ENCODE data around the gene VAMP1. TPM values are rescaled to one million over a fixed set of nuclear protein-coding genes. Genes with fewer than 3 reads are reported as not detected.

Gene VAMP1
- total and polyA plus RNA-seq, 2 donors (not counting 3 experiments of a cell fraction or from before 2014, with no cell fraction given), result 7.0 to 9.0 TPM

DNA sequence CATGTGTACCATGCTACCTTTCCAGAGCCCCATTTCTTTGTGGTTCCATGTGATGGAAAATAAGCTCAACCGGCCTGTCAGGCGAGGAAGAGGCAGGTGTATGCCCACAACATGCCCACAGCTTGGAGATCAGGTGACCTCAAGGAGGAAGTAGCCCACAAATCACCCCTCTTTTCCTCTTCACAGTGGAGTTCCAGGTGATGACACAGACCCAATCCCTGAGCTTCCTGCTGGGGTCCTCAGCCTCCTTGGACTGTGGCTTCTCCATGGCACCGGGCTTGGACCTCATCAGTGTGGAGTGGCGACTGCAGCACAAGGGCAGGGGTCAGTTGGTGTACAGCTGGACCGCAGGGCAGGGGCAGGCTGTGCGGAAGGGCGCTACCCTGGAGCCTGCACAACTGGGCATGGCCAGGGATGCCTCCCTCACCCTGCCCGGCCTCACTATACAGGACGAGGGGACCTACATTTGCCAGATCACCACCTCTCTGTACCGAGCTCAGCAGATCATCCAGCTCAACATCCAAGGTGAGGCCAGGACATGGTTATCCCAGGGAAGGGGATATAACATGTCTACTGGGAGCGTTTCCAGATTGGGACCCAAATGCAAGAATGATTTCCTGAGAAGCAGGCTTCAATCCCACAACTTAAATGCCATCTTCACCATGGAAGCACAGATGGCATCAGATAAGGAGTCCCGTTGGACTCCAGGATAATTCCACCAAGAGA lies 13.1 kb downstream of the VAMP1 start:
- FAIRE-seq, result no peak
- POLR2A ChIA-PET, result interaction anchor here (0.7 kb wide), 2 partner anchors 13 to 125 kb away, joined by 4 read pairs; partner anchors contain the start of gene VAMP1

More for the DNA sequence above, 13.1 kb downstream of the VAMP1 start:
- Histone ChIP-seq H3K27ac (ENCODE audit: insufficient read depth, low read depth, low read length) (no peak overlapping the region), H3K9me3 (replicated peaks; ENCODE audit: control insufficient read depth, insufficient read depth, low read length) (no peaks in the 10 kb centered on the region), H3K4me2 (ENCODE audit: insufficient read depth, low read length) (no peak overlapping the region), H3K9ac (replicated peaks; ENCODE audit: extremely low read depth, insufficient read depth, low read length) (no peak overlapping the region), H3K4me3 (replicated peaks in 1 of 3; ENCODE audit: insufficient read depth in 1 of 3, low read depth in 1 of 3, low read length in 3 of 3) (no peak overlapping the region), H3K4me1 (ENCODE audit: control insufficient read depth, extremely low read depth, insufficient read depth, low read length) (peaks cover 16% of the 10 kb centered on the region), H3K36me3 (ENCODE audit: control insufficient read depth in 2 of 2, extremely low read depth in 1 of 2, insufficient read depth in 2 of 2, low read length in 2 of 2) (peaks cover 6 to 19% of the 10 kb centered on the region in 2 experiments), H4K20me1 (replicated peaks; ENCODE audit: control insufficient read depth, extremely low read depth, insufficient read depth, low read length) (no peaks in the 10 kb centered on the region), H2AFZ (ENCODE audit: low read depth, low read length) (no peak overlapping the region), H3K27me3 (ENCODE audit: control insufficient read depth in 2 of 2, insufficient read depth in 2 of 2, low read length in 2 of 2) (no peaks in the 10 kb centered on the region), H3K9me1 (replicated peaks; ENCODE audit: control insufficient read depth, extremely low read depth, insufficient read depth, low read length) (no peaks in the 10 kb centered on the region), H3K79me2 (ENCODE audit: control insufficient read depth, insufficient read depth, low read length) (no peaks in the 10 kb centered on the region)
- CTCF ChIA-PET, result interaction anchor here (0.7 to 1.5 kb wide), 2 partner anchors 8 to 33 kb away, joined by 3 to 9 read pairs; no protein-coding TSS in a partner anchor
- dilution Hi-C loops (cut with MboI; ENCODE audit: extremely low pct_ligation_motif_present, low sequenced_read_pairs), result no loop called here
- intact Hi-C loops (cut with micrococcal nuclease), result no loop called here
- no peak for DNase-seq (ENCODE audit: low read depth, low spot score)
- no TSS peak for BruUV-seq (replicated peaks)
- TF ChIP-seq EZH2 (IDR thresholded peaks at IDR 0.05; ENCODE audit: borderline replicate concordance, low read depth, low read length, severe bottlenecking), result no peak
- TF ChIP-seq, protein P1, sequence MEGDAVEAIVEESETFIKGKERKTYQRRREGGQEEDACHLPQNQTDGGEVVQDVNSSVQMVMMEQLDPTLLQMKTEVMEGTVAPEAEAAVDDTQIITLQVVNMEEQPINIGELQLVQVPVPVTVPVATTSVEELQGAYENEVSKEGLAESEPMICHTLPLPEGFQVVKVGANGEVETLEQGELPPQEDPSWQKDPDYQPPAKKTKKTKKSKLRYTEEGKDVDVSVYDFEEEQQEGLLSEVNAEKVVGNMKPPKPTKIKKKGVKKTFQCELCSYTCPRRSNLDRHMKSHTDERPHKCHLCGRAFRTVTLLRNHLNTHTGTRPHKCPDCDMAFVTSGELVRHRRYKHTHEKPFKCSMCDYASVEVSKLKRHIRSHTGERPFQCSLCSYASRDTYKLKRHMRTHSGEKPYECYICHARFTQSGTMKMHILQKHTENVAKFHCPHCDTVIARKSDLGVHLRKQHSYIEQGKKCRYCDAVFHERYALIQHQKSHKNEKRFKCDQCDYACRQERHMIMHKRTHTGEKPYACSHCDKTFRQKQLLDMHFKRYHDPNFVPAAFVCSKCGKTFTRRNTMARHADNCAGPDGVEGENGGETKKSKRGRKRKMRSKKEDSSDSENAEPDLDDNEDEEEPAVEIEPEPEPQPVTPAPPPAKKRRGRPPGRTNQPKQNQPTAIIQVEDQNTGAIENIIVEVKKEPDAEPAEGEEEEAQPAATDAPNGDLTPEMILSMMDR (IDR thresholded peaks at IDR 0.05; ENCODE audit: extremely low read depth in 1 of 2, insufficient read depth in 1 of 2, low read depth in 1 of 2, low read length in 2 of 2), result no peak
- no peak for TF ChIP-seq GATA2 (IDR thresholded peaks at IDR 0.05; ENCODE audit: insufficient read depth, insufficient read length, low read depth, low read length)
- no peak for TF ChIP-seq FOS (IDR thresholded peaks at IDR 0.05; ENCODE audit: borderline replicate concordance, insufficient read depth, low read length)
- no peak for TF ChIP-seq JUN (IDR thresholded peaks at IDR 0.05; ENCODE audit: borderline replicate concordance, insufficient read depth, insufficient read length, low read depth)
- TF ChIP-seq POLR2A (IDR thresholded peaks at IDR 0.05; ENCODE audit: low read depth, low read length), result no peak
- TF ChIP-seq, protein P2, sequence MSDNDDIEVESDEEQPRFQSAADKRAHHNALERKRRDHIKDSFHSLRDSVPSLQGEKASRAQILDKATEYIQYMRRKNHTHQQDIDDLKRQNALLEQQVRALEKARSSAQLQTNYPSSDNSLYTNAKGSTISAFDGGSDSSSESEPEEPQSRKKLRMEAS (IDR thresholded peaks at IDR 0.05; ENCODE audit: insufficient read depth, insufficient read length), result no peak
- TF ChIP-seq POLR2AphosphoS5 (IDR thresholded peaks at IDR 0.05; ENCODE audit: insufficient read depth, low read depth, low read length), result no peak
- TF ChIP-seq MYC (IDR thresholded peaks at IDR 0.05; ENCODE audit: low read depth, low read length), result no peak

All from endothelial cell of umbilical vein (primary cell).